ENCODE measurements around the gene WDFY2. TPM values are rescaled to one million over a fixed set of nuclear protein-coding genes. Genes with fewer than 3 reads are reported as not detected.

WDFY2 gene
- total RNA-seq, 6 donors from 2014 or later, result 13.4 to 34.0 (median 18.8) TPM

DNA sequence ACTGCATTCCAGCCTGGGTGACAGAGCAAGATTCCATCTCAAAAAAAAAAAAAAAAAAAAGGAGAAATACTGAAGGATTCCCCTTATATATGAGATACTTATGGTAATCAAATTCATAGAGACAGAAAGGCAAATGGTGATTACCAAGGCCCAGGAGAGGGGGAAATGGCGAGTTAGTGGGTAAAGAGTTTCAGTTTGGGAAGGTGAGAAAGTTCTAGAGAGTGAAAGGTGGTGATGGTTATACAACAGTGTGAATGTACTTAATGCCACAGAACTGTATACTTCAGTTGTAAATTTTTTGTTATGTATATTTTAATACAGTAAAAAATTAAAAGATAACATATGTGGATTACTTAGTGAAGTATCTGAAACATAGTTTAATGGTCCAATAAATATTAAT is 129.5 kb downstream of the WDFY2 start:
- no peak for ATAC-seq (ENCODE audit: low FRiP score in 2 of 2)
- Histone ChIP-seq H3K27ac (no peak overlapping the region), H3K4me3 (no peak overlapping the region), H3K4me1 (peaks cover 0 to 3% (median 0%) of the 10 kb centered on the region in 4 donors), H3K9me3 (no peaks in the 10 kb centered on the region), H3K27me3 (no peaks in the 10 kb centered on the region), H3K36me3 (no peaks in the 10 kb centered on the region)
- DNase-seq, result no peak
- 97 to 100% methylated on average over 1 of the region's 1 CpG for WGBS, 2 donors
- TF ChIP-seq POLR2A (IDR thresholded peaks at IDR 0.05), result no peak
- TF ChIP-seq, protein P1, sequence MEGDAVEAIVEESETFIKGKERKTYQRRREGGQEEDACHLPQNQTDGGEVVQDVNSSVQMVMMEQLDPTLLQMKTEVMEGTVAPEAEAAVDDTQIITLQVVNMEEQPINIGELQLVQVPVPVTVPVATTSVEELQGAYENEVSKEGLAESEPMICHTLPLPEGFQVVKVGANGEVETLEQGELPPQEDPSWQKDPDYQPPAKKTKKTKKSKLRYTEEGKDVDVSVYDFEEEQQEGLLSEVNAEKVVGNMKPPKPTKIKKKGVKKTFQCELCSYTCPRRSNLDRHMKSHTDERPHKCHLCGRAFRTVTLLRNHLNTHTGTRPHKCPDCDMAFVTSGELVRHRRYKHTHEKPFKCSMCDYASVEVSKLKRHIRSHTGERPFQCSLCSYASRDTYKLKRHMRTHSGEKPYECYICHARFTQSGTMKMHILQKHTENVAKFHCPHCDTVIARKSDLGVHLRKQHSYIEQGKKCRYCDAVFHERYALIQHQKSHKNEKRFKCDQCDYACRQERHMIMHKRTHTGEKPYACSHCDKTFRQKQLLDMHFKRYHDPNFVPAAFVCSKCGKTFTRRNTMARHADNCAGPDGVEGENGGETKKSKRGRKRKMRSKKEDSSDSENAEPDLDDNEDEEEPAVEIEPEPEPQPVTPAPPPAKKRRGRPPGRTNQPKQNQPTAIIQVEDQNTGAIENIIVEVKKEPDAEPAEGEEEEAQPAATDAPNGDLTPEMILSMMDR (IDR thresholded peaks at IDR 0.05), result no peak
- TF ChIP-seq POLR2AphosphoS5 (IDR thresholded peaks at IDR 0.05), result no peak
- TF ChIP-seq EP300 (IDR thresholded peaks at IDR 0.05), result no peak

DNA sequence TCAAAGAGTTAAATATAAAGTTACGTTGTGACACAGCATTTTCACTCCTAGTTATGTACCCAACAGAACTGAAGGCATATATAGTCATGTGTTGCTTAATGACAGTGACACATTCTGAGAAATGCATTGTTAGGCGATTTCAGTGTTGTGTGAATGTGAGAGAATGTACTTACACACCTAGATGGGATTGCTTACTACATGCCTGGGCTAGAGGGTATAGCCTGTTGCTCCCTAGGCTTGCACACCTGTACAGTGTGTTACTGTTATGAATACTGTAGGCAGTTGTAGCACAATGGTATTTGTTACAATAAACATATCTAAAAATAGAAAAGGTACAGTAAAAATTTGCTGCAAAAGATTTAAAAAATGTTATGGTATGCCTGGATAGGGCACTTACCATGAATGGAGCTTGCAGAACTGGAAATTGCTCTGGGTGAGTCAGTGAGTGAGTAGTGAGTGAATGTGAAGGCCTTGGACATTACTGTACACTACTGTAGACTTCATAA is 130.5 kb downstream of the WDFY2 start:
- DNase-seq, result no peak
- Histone ChIP-seq H3K9me3 (no peaks in the 10 kb centered on the region), H3K36me3 (no peaks in the 10 kb centered on the region), H3K4me3 (no peak overlapping the region), H3K27me3 (no peaks in the 10 kb centered on the region), H3K27ac (no peak overlapping the region), H3K4me1 (peaks cover 0 to 3% (median 0%) of the 10 kb centered on the region in 4 donors)
- no peak for ATAC-seq (ENCODE audit: low FRiP score in 2 of 2)
- 47 to 56% methylated on average over 2 of the region's 2 CpGs for WGBS, 2 donors
- no peak for TF ChIP-seq POLR2AphosphoS5 (IDR thresholded peaks at IDR 0.05)
- TF ChIP-seq POLR2A (IDR thresholded peaks at IDR 0.05), result no peak
- no peak for TF ChIP-seq EP300 (IDR thresholded peaks at IDR 0.05)
- TF ChIP-seq, protein P1 (IDR thresholded peaks at IDR 0.05), result no peak

DNA sequence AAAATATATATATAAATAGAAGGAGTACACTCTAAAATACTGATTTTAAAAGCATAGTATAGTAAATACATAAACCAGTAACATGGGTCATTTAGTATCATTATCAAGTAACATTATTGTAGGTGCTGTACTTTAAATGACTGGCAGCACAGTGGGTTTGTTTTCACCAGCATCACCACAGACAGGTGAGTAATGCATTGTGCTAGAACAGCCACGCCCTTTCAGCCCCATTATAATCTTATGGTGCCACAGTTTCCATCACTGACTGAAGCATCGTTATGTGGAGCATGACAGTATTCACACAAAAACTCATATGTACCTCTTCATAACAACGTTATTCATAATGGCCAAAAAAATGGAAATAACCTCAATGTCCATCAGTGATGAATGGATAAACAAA is 131.4 kb downstream of the WDFY2 start:
- TF ChIP-seq POLR2A (IDR thresholded peaks at IDR 0.05) (no peak), EP300 (IDR thresholded peaks at IDR 0.05) (no peak), POLR2AphosphoS5 (IDR thresholded peaks at IDR 0.05) (no peak)
- TF ChIP-seq, protein P1 (IDR thresholded peaks at IDR 0.05), result no peak
- Histone ChIP-seq H3K27ac (no peak overlapping the region), H3K4me3 (no peak overlapping the region), H3K36me3 (no peaks in the 10 kb centered on the region), H3K9me3 (no peaks in the 10 kb centered on the region), H3K4me1 (peaks cover 0 to 3% (median 0%) of the 10 kb centered on the region in 4 donors), H3K27me3 (no peaks in the 10 kb centered on the region)
- WGBS, 2 donors, result 91 to 94% methylated on average over 3 of the region's 3 CpGs
- DNase-seq (no peak), ATAC-seq (ENCODE audit: low FRiP score in 2 of 2) (no peak)

DNA sequence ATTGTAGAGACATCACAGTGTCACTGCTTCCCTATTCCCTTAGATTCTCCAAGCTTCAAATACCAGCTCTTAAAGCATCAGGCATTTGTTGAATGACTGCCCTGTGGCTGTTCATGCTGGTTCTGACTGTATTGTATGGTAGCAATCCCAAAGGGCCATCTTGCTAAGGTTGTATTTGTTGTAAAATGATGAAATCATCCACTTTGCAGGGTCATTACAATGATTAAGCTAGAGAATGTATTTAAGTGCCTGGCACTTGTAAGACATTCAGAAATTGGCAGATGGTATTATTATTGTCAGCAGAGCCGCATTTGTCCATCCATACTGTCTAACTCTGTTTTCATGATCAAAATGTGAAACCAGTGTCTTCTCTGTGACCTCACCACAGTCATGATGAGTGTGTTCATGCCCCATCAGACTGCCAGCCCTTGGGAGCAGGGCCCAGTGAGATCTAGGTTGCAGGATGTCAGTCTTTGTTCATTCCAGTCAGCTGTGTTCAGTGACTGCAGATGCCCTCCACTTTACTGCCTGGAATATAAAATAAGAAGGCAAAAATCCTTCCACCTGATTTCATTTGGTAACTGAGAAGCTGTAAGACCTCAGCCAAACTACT is 133.6 kb downstream of the WDFY2 start:
- Histone ChIP-seq H3K27me3 (no peaks in the 10 kb centered on the region), H3K4me3 (no peak overlapping the region), H3K4me1 (peaks cover 0 to 3% (median 0%) of the 10 kb centered on the region in 4 donors), H3K36me3 (no peaks in the 10 kb centered on the region), H3K27ac (no peak overlapping the region), H3K9me3 (no peaks in the 10 kb centered on the region)
- DNase-seq (no peak), ATAC-seq (ENCODE audit: low FRiP score in 2 of 2) (no peak)
- WGBS, 2 donors, result 91 to 100% methylated on average over 1 of the region's 1 CpG
- no peak for TF ChIP-seq POLR2A (IDR thresholded peaks at IDR 0.05)
- TF ChIP-seq EP300 (IDR thresholded peaks at IDR 0.05), result no peak
- TF ChIP-seq POLR2AphosphoS5 (IDR thresholded peaks at IDR 0.05), result no peak
- TF ChIP-seq, protein P1 (IDR thresholded peaks at IDR 0.05), result no peak

GRCh38 chr13:51719394-51719793 is 135.1 kb downstream of the WDFY2 start:
- no peaks in the 10 kb centered on the region for H3K36me3 ChIP-seq
- no peak for DNase-seq
- H3K27ac ChIP-seq, result no peak overlapping the region
- H3K4me1 ChIP-seq, result peaks cover 0 to 3% (median 0%) of the 10 kb centered on the region in 4 donors
- TF ChIP-seq EP300 (IDR thresholded peaks at IDR 0.05) (no peak), POLR2AphosphoS5 (IDR thresholded peaks at IDR 0.05) (no peak), POLR2A (IDR thresholded peaks at IDR 0.05) (no peak)
- TF ChIP-seq, protein P1 (IDR thresholded peaks at IDR 0.05), result no peak
- no peak for ATAC-seq (ENCODE audit: low FRiP score in 2 of 2)
- H3K27me3 ChIP-seq, result no peaks in the 10 kb centered on the region
- H3K4me3 ChIP-seq, result no peak overlapping the region
- no peaks in the 10 kb centered on the region for H3K9me3 ChIP-seq
- 92 to 100% methylated on average over 1 of the region's 1 CpG for WGBS, 2 donors

All from upper lobe of left lung (tissue), 6 donors.